Sigmoid colon (tissue), 7 donors: ENCODE measurements around the gene KLHL13. TPM values are rescaled to one million over a fixed set of nuclear protein-coding genes. Genes with fewer than 3 reads are reported as not detected.
A peak's percentile ranks its signal among the peaks of the same experiment; 100 is the strongest.

ENCODE experiments used
- DNase-seq: peaks from one replicate; pipeline ENCODE4 v3.0.0-alpha.2; 2019
- H3K27ac ChIP-seq, 4 donors: fragments of 200-600 bp; sonication (generic); one replicate each; pipeline ENCODE4 v1.5.1; 2016 to 2019; ENCODE audit warnings: mild to moderate bottlenecking in 1 of 4
- H3K27me3 ChIP-seq, 3 donors: fragments of 200-600 bp; sonication (generic); one replicate each; pipeline ENCODE4 v1.5.1; 2019; ENCODE audit warnings: mild to moderate bottlenecking in 1 of 3
- H3K36me3 ChIP-seq, 4 donors: fragments of 200-600 bp; sonication (generic); one replicate each; pipeline ENCODE4 v1.5.1; 2016 to 2019
- H3K4me1 ChIP-seq, 4 donors: fragments of 200-600 bp; sonication (generic); one replicate each; pipeline ENCODE4 v1.5.1; 2017 to 2019
- H3K4me3 ChIP-seq, 4 donors: fragments of 200-600 bp; sonication (generic); one replicate each; pipeline ENCODE4 v1.5.1; 2017 to 2019; ENCODE audit warnings: mild to moderate bottlenecking in 2 of 4, moderate library complexity in 1 of 4
- H3K9me3 ChIP-seq, 4 donors: fragments of 200-600 bp in 3 of 4; sonication (generic) in 3 of 4; one replicate each; pipeline versions ENCODE4 v1.5.1 to v1.6.1; 2013 to 2019
- EP300 ChIP-seq, 4 donors: sonication (generic); formaldehyde crosslinking; IDR thresholded peaks; one replicate each; pipeline ENCODE4 v1.6.1; 2017; ENCODE audit warnings: antibody characterized with exemption in 4 of 4
- POLR2A ChIP-seq, 2 donors: fragments of 450-650 bp; IDR thresholded peaks; one replicate each; pipeline ENCODE4 v1.6.1; 2016; ENCODE audit warnings: antibody characterized with exemption in 2 of 2, mild to moderate bottlenecking in 2 of 2, moderate library complexity in 2 of 2
- POLR2AphosphoS5 ChIP-seq, 4 donors: sonication (generic); formaldehyde crosslinking; IDR thresholded peaks; one replicate each; pipeline ENCODE4 v1.6.1; 2017; ENCODE audit warnings: antibody characterized with exemption in 4 of 4
- WGBS, 2 donors: extraction: QIAGEN DNeasy Blood & Tissue Kit; methylation state at CpG; one replicate each; pipeline ENCODE4 v1.1.7; 2013; 5-methylcytosine and 5-hydroxymethylcytosine counted together
- intact Hi-C: fragments of 100-400 bp; cut with DNase I; formaldehyde crosslinking; loops from one replicate; pipeline ENCODE4 v1.15.1; 2023
- polyA plus RNA-seq, 3 donors: library from polyadenylated mRNA; stranded (reverse); fragments of 200-250 nt; gene quantifications; one replicate each; pipeline ENCODE4 v1.2.3, GENCODE V29; 2013
- total RNA-seq, 4 donors: library from RNA; depleted of rRNA; stranded (reverse); fragments of >200 nt; gene quantifications; one replicate each; pipeline ENCODE4 v1.1.0, GENCODE V29; 2016
- TF ChIP-seq, protein P1 (sequence below), 4 experiments: fragments of 450-650 bp in 3 of 4; fragments of 200-600 bp in 1 of 4; IDR thresholded peaks; one replicate each; pipeline ENCODE4 v1.5.1; 2016 to 2019; ENCODE audit warnings: antibody characterized with exemption in 4 of 4, mild to moderate bottlenecking in 3 of 4, moderate library complexity in 2 of 4
- donor health status: healthy with polysubstance abuse.
- donor health status: Bipolar disorder and iron deficiency.
- donor health status: healthy.

KLHL13 gene, protein sequence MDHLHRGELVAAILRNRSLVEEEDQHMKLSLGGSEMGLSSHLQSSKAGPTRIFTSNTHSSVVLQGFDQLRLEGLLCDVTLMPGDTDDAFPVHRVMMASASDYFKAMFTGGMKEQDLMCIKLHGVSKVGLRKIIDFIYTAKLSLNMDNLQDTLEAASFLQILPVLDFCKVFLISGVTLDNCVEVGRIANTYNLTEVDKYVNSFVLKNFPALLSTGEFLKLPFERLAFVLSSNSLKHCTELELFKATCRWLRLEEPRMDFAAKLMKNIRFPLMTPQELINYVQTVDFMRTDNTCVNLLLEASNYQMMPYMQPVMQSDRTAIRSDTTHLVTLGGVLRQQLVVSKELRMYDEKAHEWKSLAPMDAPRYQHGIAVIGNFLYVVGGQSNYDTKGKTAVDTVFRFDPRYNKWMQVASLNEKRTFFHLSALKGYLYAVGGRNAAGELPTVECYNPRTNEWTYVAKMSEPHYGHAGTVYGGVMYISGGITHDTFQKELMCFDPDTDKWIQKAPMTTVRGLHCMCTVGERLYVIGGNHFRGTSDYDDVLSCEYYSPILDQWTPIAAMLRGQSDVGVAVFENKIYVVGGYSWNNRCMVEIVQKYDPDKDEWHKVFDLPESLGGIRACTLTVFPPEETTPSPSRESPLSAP
- total RNA-seq (10 to 100 TPM in 3 of 4 donors, 1 to 10 TPM in 1; 8.9 to 12.9 (median 11.7) TPM), polyA plus RNA-seq (1 to 10 TPM; 1.2 to 2.3 (median 1.8) TPM)

DNA sequence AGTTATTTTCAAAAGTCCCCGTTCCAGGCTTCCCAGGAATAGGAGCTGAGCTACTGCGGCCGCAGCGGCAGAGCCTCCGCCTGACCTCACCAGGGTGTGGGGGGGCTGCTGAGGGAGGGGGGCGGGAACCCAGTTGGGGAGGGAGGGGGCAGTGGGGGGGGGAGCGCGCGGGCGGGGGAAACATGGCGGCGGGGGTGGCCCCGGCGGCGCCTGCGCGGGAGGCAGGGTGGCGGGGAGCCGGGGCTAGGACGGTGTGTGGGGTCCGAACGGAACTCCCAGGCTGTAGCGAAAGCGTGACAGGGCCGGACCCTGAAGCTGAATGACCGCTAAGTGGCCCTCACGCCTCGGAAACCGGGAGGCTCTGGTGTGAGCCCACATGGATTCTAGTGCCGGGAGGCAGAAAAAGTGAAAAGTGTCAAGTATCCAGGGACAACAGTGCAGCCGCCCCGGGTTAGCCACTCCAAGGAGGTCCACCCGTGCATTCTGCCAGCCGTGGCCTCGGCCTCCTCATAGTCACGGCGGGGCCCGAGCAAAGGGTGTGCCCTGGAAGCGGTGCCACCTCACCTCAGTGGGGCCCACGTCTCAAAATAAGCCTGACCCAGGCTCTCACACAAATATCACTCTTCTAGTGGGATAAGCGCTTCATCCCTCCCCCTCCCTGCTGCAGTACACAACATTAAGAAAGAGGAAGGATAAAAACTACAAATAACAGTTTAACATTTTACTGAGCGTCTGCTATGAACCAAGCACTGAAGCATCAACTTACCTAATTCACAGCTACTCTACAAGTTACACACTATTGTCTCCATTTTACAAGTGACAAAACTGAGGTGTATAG lies at the start of gene KLHL13:
KLHL13 (minus strand) TSS at position 98 of the 838 bp plus-strand sequence. CDS start 88,337 bp downstream, outside the sequence.
- peaks cover 0 to 5% (median 2%) of the 10 kb centered on the region in 4 donors for H3K4me1 ChIP-seq
- H3K4me3 ChIP-seq, result peak within 1 kb of the TSS; percentile 55 to 71 (median 67)
- peak within 1 kb of the TSS; percentile 77 to 82 (median 80) for H3K27ac ChIP-seq
- H3K36me3 ChIP-seq, result no peaks in the 10 kb centered on the region
- intact Hi-C loops, result loop anchor here (10.0 kb wide), 1 partner anchor 228 kb away; the partner anchor contains the start of gene WDR44
- H3K27me3 ChIP-seq, result no peaks in the 10 kb centered on the region
- 2% methylated on average over 40 to 41 of the region's 42 CpGs for WGBS, 2 donors
- peak in 3 of 4 donors; percentile 45 to 65 (median 51) for TF ChIP-seq POLR2AphosphoS5 (IDR thresholded peaks at IDR 0.05)
- TF ChIP-seq, protein P1, sequence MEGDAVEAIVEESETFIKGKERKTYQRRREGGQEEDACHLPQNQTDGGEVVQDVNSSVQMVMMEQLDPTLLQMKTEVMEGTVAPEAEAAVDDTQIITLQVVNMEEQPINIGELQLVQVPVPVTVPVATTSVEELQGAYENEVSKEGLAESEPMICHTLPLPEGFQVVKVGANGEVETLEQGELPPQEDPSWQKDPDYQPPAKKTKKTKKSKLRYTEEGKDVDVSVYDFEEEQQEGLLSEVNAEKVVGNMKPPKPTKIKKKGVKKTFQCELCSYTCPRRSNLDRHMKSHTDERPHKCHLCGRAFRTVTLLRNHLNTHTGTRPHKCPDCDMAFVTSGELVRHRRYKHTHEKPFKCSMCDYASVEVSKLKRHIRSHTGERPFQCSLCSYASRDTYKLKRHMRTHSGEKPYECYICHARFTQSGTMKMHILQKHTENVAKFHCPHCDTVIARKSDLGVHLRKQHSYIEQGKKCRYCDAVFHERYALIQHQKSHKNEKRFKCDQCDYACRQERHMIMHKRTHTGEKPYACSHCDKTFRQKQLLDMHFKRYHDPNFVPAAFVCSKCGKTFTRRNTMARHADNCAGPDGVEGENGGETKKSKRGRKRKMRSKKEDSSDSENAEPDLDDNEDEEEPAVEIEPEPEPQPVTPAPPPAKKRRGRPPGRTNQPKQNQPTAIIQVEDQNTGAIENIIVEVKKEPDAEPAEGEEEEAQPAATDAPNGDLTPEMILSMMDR (IDR thresholded peaks at IDR 0.05), result no peak
- peak; percentile 76 for DNase-seq
- H3K9me3 ChIP-seq, result no peaks in the 10 kb centered on the region

DNA sequence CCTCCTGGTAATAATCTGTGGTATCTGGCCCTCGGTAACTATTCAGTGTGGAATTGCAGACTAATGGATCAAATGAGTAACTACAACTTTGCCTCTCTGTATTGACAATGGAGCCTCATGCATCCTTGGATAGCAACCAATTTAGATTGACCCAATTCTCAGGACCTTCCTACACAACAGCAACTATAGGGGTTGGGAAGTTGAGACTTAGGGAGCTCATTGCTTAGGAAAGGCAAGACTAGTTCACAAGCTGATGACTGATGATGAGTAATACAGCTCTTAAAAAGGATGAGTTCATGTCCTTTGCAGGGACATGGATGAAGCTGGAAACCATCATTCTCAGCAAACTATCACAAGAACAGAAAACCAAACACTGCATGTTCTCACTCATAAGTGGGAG lies 47.5 kb upstream of the KLHL13 start:
- Histone ChIP-seq H3K27ac (no peak overlapping the region), H3K27me3 (no peaks in the 10 kb centered on the region), H3K36me3 (no peaks in the 10 kb centered on the region), H3K4me3 (no peak overlapping the region), H3K4me1 (no peaks in the 10 kb centered on the region), H3K9me3 (no peaks in the 10 kb centered on the region)
- no peak for DNase-seq
- intact Hi-C loops, result no loop called here
- TF ChIP-seq, protein P1 (IDR thresholded peaks at IDR 0.05), result no peak
- no peak for TF ChIP-seq POLR2AphosphoS5 (IDR thresholded peaks at IDR 0.05)
- no peak for TF ChIP-seq EP300 (IDR thresholded peaks at IDR 0.05)
- no peak for TF ChIP-seq POLR2A (IDR thresholded peaks at IDR 0.05)
- 84 to 89% methylated on average over 1 of the region's 1 CpG for WGBS, 2 donors

DNA sequence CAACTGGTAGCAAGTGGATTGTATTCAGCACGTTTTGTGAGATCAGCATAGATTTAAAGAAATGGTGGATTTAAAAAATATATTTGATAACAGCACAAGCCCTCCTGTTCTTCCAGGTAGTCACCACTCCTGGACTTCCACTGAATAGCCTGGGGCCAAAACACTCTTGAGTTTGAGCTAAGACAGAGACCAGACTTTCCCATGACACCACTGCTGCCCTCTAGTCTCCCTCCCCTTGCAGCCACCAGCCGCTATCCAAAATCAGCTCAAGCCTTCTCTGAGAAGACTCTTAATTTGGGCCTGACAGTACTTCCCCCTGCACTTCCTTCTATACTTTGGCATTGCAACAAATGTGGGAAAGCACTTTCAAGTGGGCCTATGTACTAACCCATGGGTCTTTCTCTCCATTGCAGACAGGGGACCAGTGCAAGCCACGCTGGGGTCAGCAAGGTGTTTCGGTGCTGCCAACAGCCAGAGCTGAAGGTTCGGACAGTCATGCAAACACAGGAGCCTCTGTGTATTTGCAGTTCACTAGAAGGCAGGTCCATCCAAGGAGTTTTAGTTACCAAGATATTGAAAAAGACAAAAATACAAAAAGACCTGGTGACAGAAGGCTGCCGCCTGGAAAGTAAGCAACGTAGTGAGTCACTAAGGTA lies 40.5 kb upstream of the KLHL13 start:
- 84 to 92% methylated on average over 7 of the region's 7 CpGs for WGBS, 2 donors
- intact Hi-C loops, result no loop called here
- no peak for DNase-seq
- Histone ChIP-seq H3K4me1 (no peaks in the 10 kb centered on the region), H3K4me3 (no peak overlapping the region), H3K27me3 (no peaks in the 10 kb centered on the region), H3K36me3 (no peaks in the 10 kb centered on the region), H3K27ac (no peak overlapping the region), H3K9me3 (no peaks in the 10 kb centered on the region)
- TF ChIP-seq, protein P1 (IDR thresholded peaks at IDR 0.05), result no peak
- no peak for TF ChIP-seq EP300 (IDR thresholded peaks at IDR 0.05)
- no peak for TF ChIP-seq POLR2AphosphoS5 (IDR thresholded peaks at IDR 0.05)
- TF ChIP-seq POLR2A (IDR thresholded peaks at IDR 0.05), result no peak

DNA sequence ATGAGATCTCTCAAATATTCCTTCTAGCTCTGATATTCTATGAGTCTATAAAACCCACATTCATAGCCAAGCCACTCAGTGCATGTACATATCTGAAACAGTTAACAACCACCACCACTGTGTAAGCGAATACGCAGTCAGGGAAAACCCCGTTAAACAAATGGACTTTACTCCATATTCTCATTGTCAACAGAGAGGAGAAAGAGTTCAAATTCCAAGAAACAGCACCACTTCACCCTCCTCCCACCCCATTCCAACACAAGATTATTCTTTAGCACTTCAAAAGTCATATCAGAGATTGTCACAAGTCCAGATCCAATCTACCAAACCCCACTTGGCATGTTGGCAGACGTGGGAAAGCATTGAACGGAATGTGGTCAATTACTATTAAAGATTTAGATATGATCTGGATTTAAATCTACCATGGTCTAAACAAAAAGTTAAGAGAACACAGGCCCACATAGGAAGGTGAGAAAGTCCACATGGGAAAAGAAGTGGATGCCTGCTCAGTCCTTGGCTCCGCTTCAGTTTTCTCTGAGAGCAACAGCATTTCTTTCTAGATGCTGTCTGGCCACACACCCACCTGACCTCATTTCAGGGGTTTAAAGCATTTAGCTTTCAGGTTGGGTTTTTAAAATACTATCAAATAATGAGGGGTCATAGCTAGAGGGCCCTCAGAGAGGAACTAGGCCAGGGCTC lies 39.8 kb upstream of the KLHL13 start:
- H3K4me3 ChIP-seq, result no peak overlapping the region
- no peaks in the 10 kb centered on the region for H3K4me1 ChIP-seq
- no peak for DNase-seq
- no peaks in the 10 kb centered on the region for H3K36me3 ChIP-seq
- no peaks in the 10 kb centered on the region for H3K9me3 ChIP-seq
- H3K27me3 ChIP-seq, result no peaks in the 10 kb centered on the region
- TF ChIP-seq EP300 (IDR thresholded peaks at IDR 0.05) (no peak), POLR2A (IDR thresholded peaks at IDR 0.05) (no peak), POLR2AphosphoS5 (IDR thresholded peaks at IDR 0.05) (no peak)
- TF ChIP-seq, protein P1 (IDR thresholded peaks at IDR 0.05), result no peak
- 23 to 65% methylated on average over 6 of the region's 6 CpGs for WGBS, 2 donors
- intact Hi-C loops, result no loop called here
- no peak overlapping the region for H3K27ac ChIP-seq
